Endodermal cell (in vitro differentiated cells): ENCODE data around the gene HMMR. TPM values are rescaled to one million over a fixed set of nuclear protein-coding genes. Genes with fewer than 3 reads are reported as not detected.

Experiments used
- DNase-seq: peaks from one replicate; pipeline ENCODE4 v3.0.0-alpha.2; 2017
- H3K27ac ChIP-seq: 2 replicates; pipeline ENCODE4 v1.5.1; 2013; ENCODE audit warnings: mild to moderate bottlenecking, low read depth, low read length, moderate library complexity
- H3K27me3 ChIP-seq: 2 replicates; pipeline ENCODE4 v1.6.1; 2013; ENCODE audit warnings: mild to moderate bottlenecking, low read length, moderate library complexity; ENCODE audit not compliant: insufficient read depth, control insufficient read depth, poor library complexity, severe bottlenecking
- H3K36me3 ChIP-seq: 2 replicates; pipeline ENCODE4 v1.7.0; 2013; ENCODE audit warnings: mild to moderate bottlenecking, low read length, moderate library complexity; ENCODE audit not compliant: control insufficient read depth, insufficient read depth
- H3K4me1 ChIP-seq: one replicate; pipeline ENCODE4 v1.7.0; 2013; ENCODE audit warnings: low read length; ENCODE audit not compliant: control insufficient read depth, insufficient read depth
- H3K4me3 ChIP-seq: 2 replicates; pipeline ENCODE4 v1.5.1; 2013; ENCODE audit warnings: mild to moderate bottlenecking, low read length, moderate library complexity
- H3K9ac ChIP-seq: 2 replicates; pipeline ENCODE4 v1.6.1; 2013; ENCODE audit warnings: mild to moderate bottlenecking, low read length, moderate library complexity; ENCODE audit not compliant: poor library complexity, severe bottlenecking; ENCODE audit errors: extremely low read depth
- H3K9me3 ChIP-seq: 2 replicates; pipeline ENCODE4 v1.6.1; 2013; ENCODE audit warnings: mild to moderate bottlenecking, low read length, moderate library complexity; ENCODE audit not compliant: control insufficient read depth
- H3K27ac Mint-ChIP-seq: 2 replicates; pipeline ENCODE4 v1.8.0; 2020; ENCODE audit warnings: mixed read lengths
- H3K27me3 Mint-ChIP-seq: 2 replicates; pipeline ENCODE4 v1.8.0; 2021; ENCODE audit warnings: mild to moderate bottlenecking, mixed read lengths; ENCODE audit not compliant: insufficient read depth
- H3K36me3 Mint-ChIP-seq: 2 replicates; pipeline ENCODE4 v1.8.0; 2020; ENCODE audit warnings: low read depth, mixed read lengths
- H3K4me1 Mint-ChIP-seq: 2 replicates; pipeline ENCODE4 v1.8.0; 2020; ENCODE audit warnings: mixed read lengths
- H3K4me3 Mint-ChIP-seq: 2 replicates; pipeline ENCODE4 v1.8.0; 2020; ENCODE audit warnings: mild to moderate bottlenecking, moderate library complexity, mixed read lengths
- H3K9me3 Mint-ChIP-seq: 2 replicates; pipeline ENCODE4 v1.8.0; 2020; ENCODE audit warnings: mild to moderate bottlenecking, mixed read lengths
- CTCF ChIP-seq: fragments of 200-600 bp; sonication (generic); conservative IDR thresholded peaks from 2 replicates; pipeline ENCODE4 v1.5.0; 2021; ENCODE audit warnings: antibody characterized with exemption, mild to moderate bottlenecking
- WGBS, 2 experiments: methylation state at CpG; one replicate each; pipeline versions ENCODE4 v1.1.5 to v1.1.7; 2013; ENCODE audit warnings: missing lambda C conversion rate in 2 of 2, mixed read lengths in 1 of 2; ENCODE audit not compliant: insufficient coverage in 1 of 2, insufficient read length in 1 of 2; 5-methylcytosine and 5-hydroxymethylcytosine counted together
- total RNA-seq, 2 donors: library from RNA; stranded (reverse); fragmentation: NEBNext Ultra II Directional in 1 of 2; extraction: Animal tissue kit (Norgen Biotek cat#: 25700) in 1 of 2; gene quantifications; 2 replicates in 1 of 2; 3 replicates in 1 of 2; pipeline ENCODE4 v1.2.1, GENCODE V29; 2021

The HMMR gene
- total RNA-seq, 2 donors from 2014 or later = 36.9 to 63.7 TPM

GRCh38 chr5:163540696-163541095 lies 80.3 kb downstream of the HMMR start:
- WGBS, 2 experiments = 100% methylated on average over 1 of the region's 1 CpG; no CpG with 5 or more reads in 1 of the 2 experiments
- no peak overlapping the region for H3K9ac ChIP-seq
- H3K4me1 ChIP-seq = no peaks in the 10 kb centered on the region
- H3K36me3 ChIP-seq = no peaks in the 10 kb centered on the region
- Mint-ChIP-seq H3K36me3 (no peaks in the 10 kb centered on the region), H3K9me3 (peaks cover 6% of the 10 kb centered on the region), H3K27me3 (no peaks in the 10 kb centered on the region), H3K27ac (no peak overlapping the region), H3K4me1 (peaks cover 4% of the 10 kb centered on the region), H3K4me3 (no peak overlapping the region)
- DNase-seq = no peak
- no peaks in the 10 kb centered on the region for H3K27me3 ChIP-seq
- no peak overlapping the region for H3K4me3 ChIP-seq
- H3K27ac ChIP-seq = no peak overlapping the region
- H3K9me3 ChIP-seq = peaks cover 4% of the 10 kb centered on the region
- TF ChIP-seq CTCF = no peak

Other genes with a start within 250 kb of the HMMR start
- 100 to 1,000 TPM; 542 to 622 TPM for gene CCNG1, start 23.0 kb upstream of the HMMR start, total RNA-seq
- 10 to 100 TPM; 36.0 to 73.0 TPM for gene NUDCD2, start 530 bp upstream of the HMMR start, total RNA-seq
- 10 to 100 TPM; 45.4 to 47.7 TPM for gene MAT2B, start 45.0 kb downstream of the HMMR start, total RNA-seq